ENCODE data around the gene STK11. TPM values are rescaled to one million over a fixed set of nuclear protein-coding genes. Genes with fewer than 3 reads are reported as not detected.

STK11 gene
- total and polyA plus RNA-seq, 7 donors: 64.9 to 133 (median 85.9) TPM

DNA sequence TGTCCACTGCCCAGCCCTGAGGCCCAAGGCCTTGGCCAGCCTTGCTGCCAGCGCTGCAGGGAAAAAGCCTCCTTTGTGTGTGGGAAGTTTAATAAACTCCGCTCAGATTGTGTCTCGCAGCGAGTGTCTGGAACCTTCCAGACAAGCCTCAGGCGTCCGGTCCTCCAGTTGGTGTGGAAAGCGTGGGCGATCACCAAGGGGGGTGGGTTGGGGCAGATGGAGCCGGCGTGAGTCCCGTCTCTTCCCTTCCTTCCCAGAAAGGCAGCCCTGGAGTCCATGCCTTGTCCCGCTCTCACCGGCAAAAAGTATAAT, 4.6 kb downstream of the STK11 start:
- no peak for ATAC-seq
- TF ChIP-seq, protein P1, sequence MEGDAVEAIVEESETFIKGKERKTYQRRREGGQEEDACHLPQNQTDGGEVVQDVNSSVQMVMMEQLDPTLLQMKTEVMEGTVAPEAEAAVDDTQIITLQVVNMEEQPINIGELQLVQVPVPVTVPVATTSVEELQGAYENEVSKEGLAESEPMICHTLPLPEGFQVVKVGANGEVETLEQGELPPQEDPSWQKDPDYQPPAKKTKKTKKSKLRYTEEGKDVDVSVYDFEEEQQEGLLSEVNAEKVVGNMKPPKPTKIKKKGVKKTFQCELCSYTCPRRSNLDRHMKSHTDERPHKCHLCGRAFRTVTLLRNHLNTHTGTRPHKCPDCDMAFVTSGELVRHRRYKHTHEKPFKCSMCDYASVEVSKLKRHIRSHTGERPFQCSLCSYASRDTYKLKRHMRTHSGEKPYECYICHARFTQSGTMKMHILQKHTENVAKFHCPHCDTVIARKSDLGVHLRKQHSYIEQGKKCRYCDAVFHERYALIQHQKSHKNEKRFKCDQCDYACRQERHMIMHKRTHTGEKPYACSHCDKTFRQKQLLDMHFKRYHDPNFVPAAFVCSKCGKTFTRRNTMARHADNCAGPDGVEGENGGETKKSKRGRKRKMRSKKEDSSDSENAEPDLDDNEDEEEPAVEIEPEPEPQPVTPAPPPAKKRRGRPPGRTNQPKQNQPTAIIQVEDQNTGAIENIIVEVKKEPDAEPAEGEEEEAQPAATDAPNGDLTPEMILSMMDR (IDR thresholded peaks at IDR 0.05): no peak
- Histone ChIP-seq H3K9me3 (no peaks in the 10 kb centered on the region), H3K27ac (peak overlapping the region; percentile 99), H3K4me3 (peak overlapping the region; percentile 18), H3K36me3 (ENCODE audit: insufficient read depth in 1 of 2, low read depth in 1 of 2) (peaks cover 0 to 6% of the 10 kb centered on the region in 2 donors), H3K4me1 (peaks cover 70% of the 10 kb centered on the region), H3K27me3 (ENCODE audit: insufficient read depth in 3 of 3, low read length in 2 of 3) (no peaks in the 10 kb centered on the region)
- DNase-seq: no peak
- WGBS, 3 donors: 77 to 93% (median 78%) methylated on average over 13 of the region's 13 CpGs
- intact Hi-C loops (cut with DNase I): loop anchor here in 1 of 2 donors (10.0 kb wide), 1 partner anchor 285 kb away; the partner anchor contains the start of gene ARID3A

DNA sequence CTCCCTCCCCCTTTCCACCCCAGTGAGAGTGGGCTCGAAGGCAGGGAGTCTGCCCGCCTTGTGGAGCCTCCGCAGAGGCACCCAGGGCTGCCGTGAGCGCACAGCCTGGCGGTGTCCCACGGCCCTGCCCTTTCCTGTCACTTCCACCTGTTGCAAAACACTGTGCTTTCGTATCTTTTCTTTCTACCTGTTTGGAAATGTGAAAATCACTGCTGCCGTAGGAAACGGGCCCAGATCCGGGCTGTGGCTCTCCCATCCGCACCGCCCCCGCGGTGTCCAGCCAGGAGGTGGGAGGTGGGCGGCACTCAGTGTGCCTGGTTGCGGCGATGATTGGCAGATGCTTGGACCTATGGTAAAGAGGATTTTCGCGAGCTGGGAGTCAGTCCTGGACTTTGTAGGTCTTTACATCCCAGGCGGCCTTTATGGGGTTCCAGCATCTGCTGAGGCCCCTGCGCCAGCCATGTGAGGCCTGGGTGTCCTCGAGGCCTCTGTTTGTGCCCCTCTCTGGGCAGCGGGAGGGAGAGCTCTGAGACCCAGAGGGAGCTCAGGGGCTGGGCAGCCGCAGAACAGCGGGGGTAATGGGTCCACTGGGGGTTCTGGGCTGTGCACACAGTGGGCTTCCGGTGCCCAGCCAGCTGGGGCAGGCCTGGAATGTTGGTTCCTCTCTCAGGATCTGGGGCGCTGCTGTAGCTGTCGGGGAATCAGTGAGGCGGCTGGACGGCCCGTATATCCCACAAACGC, 6.1 kb downstream of the STK11 start:
- Histone ChIP-seq H3K27me3 (ENCODE audit: insufficient read depth in 3 of 3, low read length in 2 of 3) (no peaks in the 10 kb centered on the region), H3K4me1 (peaks cover 82% of the 10 kb centered on the region), H3K36me3 (ENCODE audit: insufficient read depth in 1 of 2, low read depth in 1 of 2) (peaks cover 0 to 6% of the 10 kb centered on the region in 2 donors), H3K4me3 (peak overlapping the region; percentile 18), H3K9me3 (no peaks in the 10 kb centered on the region), H3K27ac (peak overlapping the region; percentile 99)
- WGBS, 3 donors: 76 to 83% (median 77%) methylated on average over 33 of the region's 33 CpGs
- intact Hi-C loops (cut with DNase I): loop anchor here in 1 of 2 donors (10.0 kb wide), 1 partner anchor 287 kb away; the partner anchor contains the start of gene ARID3A
- TF ChIP-seq, protein P1 (IDR thresholded peaks at IDR 0.05): no peak
- no peak for ATAC-seq
- DNase-seq: peak; percentile 49 to 66

DNA sequence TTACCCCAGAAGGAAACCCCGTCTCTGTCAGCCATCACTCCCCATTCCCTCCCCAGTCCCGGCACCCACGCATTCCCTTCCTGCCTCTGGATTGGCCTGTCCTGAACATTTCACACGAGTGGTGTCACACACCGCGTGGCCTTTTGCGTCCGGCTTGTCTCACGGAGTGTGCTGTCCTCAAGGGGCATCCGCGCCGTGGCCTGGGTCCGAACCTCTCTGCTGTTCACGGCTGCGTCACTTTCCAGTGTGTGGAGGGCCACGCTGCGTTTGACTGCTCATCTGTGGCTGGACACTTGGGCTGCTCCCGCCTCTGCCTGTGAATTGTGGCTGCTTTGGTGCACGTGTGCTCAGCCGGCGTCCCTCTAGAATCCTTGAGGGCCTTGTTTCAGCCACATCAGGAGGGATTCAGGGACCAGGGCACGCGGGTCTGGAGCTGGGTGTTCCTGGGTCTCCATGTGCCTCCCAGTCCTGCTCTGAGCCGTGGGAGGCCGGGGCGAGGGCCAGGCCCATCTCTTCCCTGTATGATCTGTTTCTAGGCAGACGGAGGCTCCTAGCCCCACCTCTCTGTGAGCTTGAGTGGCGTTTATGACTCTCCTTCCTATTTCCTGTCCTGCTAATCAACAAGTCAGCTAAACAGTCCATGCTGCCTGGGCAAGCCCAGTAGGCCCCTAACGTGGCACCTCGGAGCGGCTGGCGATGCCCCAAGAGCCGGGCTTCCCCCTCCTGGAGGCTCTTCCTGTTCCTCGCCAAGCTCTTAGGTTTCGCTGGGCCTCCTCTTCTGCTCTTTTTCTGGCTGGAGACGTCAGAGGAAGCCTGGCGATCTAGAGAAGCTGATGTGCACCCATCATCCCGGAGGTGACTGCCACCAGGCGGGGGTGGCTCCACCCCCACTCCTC, 8.1 kb downstream of the STK11 start:
- intact Hi-C loops (cut with DNase I): loop anchor here in 1 of 2 donors (10.0 kb wide), 1 partner anchor 289 kb away; the partner anchor contains the start of gene ARID3A
- Histone ChIP-seq H3K9me3 (no peaks in the 10 kb centered on the region), H3K27ac (peak overlapping the region; percentile 99), H3K4me3 (peak overlapping the region; percentile 60), H3K36me3 (ENCODE audit: insufficient read depth in 1 of 2, low read depth in 1 of 2) (peaks cover 0 to 6% of the 10 kb centered on the region in 2 donors), H3K27me3 (ENCODE audit: insufficient read depth in 3 of 3, low read length in 2 of 3) (no peaks in the 10 kb centered on the region), H3K4me1 (peaks cover 95% of the 10 kb centered on the region)
- WGBS, 3 donors: 32 to 50% (median 36%) methylated on average over 38 to 39 of the region's 39 CpGs
- ATAC-seq (peak; percentile 50 to 63 (median 56)), DNase-seq (peak; percentile 80 to 93)
- TF ChIP-seq, protein P1 (IDR thresholded peaks at IDR 0.05): no peak

DNA sequence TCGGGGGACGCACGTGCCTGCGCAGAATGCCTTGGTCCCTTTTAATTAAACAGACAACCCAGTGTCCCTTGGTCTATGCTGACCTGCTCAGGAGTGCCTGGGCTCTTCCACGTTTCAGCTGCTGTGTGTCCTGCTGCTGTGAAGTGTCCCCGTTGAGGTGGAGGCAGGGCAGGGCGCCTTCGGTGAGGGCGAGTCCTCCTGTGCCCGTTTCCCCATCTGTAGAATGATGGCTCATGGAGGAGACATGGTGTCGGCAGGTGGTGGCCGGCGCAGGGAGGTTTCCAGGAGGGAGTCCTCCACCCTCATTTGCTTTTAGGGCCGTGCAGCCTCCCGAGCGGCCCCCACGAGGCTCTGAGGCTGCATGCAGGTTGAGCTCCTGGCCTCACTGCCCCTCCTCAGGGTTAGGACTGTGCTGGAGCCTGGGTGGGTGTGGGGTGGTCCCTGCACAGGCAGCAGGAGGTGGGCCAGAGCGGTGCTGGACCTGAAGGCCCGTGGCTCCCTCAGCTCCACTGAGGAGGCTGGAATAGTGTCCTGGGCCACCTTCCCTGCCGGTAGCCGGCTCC, 8.8 kb downstream of the STK11 start:
- DNase-seq (no peak), ATAC-seq (no peak)
- Histone ChIP-seq H3K4me1 (peaks cover 95% of the 10 kb centered on the region), H3K4me3 (peak overlapping the region; percentile 60), H3K9me3 (no peaks in the 10 kb centered on the region), H3K36me3 (ENCODE audit: insufficient read depth in 1 of 2, low read depth in 1 of 2) (peaks cover 0 to 6% of the 10 kb centered on the region in 2 donors), H3K27me3 (ENCODE audit: insufficient read depth in 3 of 3, low read length in 2 of 3) (no peaks in the 10 kb centered on the region), H3K27ac (peak overlapping the region; percentile 99)
- TF ChIP-seq, protein P1 (IDR thresholded peaks at IDR 0.05): peak; percentile 20
- intact Hi-C loops (cut with DNase I): loop anchor here in 1 of 2 donors (10.0 kb wide), 1 partner anchor 290 kb away; the partner anchor contains the start of gene ARID3A
- 30 to 48% (median 31%) methylated on average over 21 of the region's 21 CpGs for WGBS, 3 donors
